DOHH2 (cell line): ENCODE results near the gene PRSS38.

Source experiments
- EZH2phosphoT487 ChIP-seq: fragments of 200-600 bp; sonication (generic); IDR thresholded peaks from 2 replicates; pipeline ENCODE4 v1.6.1; 2017; ENCODE audit warnings: borderline replicate concordance, mild to moderate bottlenecking, antibody characterized with exemption, low read length, moderate library complexity, mixed read lengths
- TF ChIP-seq, protein P1 (sequence below): fragments of 200-600 bp; sonication (generic); IDR thresholded peaks from one replicate; pipeline ENCODE4 v1.5.1; 2014; ENCODE audit warnings: antibody characterized with exemption, mild to moderate bottlenecking, low read depth, low read length; ENCODE audit not compliant: poor library complexity, severe bottlenecking

GRCh38 chr1:227792216-227793078, 23.0 kb upstream of the PRSS38 start:
- TF ChIP-seq, protein P1, sequence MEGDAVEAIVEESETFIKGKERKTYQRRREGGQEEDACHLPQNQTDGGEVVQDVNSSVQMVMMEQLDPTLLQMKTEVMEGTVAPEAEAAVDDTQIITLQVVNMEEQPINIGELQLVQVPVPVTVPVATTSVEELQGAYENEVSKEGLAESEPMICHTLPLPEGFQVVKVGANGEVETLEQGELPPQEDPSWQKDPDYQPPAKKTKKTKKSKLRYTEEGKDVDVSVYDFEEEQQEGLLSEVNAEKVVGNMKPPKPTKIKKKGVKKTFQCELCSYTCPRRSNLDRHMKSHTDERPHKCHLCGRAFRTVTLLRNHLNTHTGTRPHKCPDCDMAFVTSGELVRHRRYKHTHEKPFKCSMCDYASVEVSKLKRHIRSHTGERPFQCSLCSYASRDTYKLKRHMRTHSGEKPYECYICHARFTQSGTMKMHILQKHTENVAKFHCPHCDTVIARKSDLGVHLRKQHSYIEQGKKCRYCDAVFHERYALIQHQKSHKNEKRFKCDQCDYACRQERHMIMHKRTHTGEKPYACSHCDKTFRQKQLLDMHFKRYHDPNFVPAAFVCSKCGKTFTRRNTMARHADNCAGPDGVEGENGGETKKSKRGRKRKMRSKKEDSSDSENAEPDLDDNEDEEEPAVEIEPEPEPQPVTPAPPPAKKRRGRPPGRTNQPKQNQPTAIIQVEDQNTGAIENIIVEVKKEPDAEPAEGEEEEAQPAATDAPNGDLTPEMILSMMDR: peak; percentile 26
- no peak for TF ChIP-seq EZH2phosphoT487
